ENCODE results near the gene RNPC3.
"Not testable (repeated sequence)": the region's sequence is repeated elsewhere in the genome, so short reads cannot be mapped to it uniquely, and the experiment has no call there.

RNPC3 gene

DNA sequence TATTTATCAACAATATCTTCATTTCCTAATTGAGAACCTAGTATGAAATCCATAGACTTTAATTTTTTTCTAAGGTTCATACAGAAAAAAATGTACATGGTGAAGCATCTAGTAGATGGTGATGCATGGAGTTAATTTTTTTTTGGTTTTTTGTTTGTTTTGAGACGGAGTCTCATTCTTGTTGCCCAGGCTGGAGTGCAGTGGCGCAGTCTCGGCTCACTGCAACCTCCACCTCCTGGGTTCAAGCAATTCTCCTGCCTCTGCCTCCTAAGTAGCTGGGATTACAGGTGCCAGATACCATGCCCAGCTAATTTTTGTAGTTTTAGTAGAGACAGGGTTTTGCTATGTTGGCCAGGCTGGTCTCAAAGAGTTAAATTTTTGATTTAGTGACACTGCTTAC is 35.6 kb downstream of the RNPC3 start:
- DNase-seq (ENCODE audit: low read depth), result not testable (repeated sequence)

- peak; percentile 16 for DNase-seq (ENCODE audit: low read depth)
Observed at GRCh38 chr1:103561643-103562395, 36.3 kb downstream of the RNPC3 start.

GRCh38 chr1:103563056-103563455 is 37.6 kb downstream of the RNPC3 start:
- no peak for DNase-seq (ENCODE audit: low read depth)

GRCh38 chr1:103569493-103569892 is 44.0 kb downstream of the RNPC3 start:
- DNase-seq (ENCODE audit: low read depth), result no peak

DNA sequence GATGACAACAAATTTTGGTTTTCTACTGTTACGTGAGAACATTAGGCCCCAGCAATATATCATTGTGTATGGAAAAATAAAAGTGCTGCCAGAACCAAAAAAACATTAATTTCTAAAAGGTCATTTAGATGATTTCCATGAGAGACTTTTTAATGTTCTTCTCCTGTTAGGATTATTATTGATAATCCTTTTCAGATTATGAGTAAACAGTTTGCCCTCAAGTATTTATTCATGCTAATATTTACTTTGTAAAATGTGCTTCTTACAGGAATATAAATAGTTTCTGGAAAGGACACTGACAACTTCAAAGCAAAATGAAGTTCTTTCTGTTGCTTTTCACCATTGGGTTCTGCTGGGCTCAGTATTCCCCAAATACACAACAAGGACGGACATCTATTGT is 45.8 kb downstream of the RNPC3 start, which contains the start of gene AMY2B:
TSS of gene AMY2B (plus strand) at position 301 of the 400 bp plus-strand sequence. CDS start at position 315, 14 bp downstream.
- DNase-seq (ENCODE audit: low read depth), result not testable (repeated sequence)

- no peak for DNase-seq (ENCODE audit: low read depth)
Observed at GRCh38 chr1:103576065-103576464, 50.6 kb downstream of the RNPC3 start.

DNA sequence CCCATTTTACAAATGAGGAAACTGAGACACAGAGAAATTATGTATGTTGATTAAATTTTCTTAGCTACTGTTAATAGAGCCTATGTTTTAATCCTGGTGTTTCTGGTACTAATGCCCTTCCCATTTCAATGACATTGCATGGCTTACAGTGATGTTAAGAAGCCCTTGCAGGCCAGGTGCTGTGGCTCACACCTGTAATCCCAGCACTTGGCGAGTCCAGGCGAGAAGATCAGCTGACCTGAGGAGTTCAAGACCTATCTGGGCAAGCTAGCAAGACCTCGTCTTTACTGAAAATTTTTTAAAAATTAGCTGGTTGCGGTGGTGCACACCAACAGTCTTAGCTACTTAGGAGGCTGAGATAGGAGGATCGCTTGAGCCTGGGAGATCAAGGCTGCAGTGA is 51.3 kb downstream of the RNPC3 start:
- DNase-seq (ENCODE audit: low read depth), result not testable (repeated sequence)

DNA sequence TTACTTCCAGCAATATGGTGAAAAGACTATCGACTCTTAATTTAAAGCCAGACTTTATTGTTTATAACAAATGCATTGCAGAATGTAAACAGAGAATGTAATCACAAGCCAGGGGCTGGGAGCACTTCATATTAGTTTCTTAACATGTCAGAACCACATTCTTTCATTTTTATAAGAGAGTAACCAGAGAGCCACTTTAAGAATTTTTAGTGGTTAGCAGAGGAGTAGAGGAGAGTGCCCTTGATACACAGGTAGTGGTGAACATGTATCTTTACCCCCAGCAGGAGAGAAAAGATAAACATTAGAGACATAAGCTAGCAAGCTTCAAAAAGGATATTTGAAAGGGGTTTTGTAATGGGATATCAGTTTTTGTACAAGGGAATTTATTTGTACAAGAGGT is 57.0 kb downstream of the RNPC3 start:
- no peak for DNase-seq (ENCODE audit: low read depth)

DNA sequence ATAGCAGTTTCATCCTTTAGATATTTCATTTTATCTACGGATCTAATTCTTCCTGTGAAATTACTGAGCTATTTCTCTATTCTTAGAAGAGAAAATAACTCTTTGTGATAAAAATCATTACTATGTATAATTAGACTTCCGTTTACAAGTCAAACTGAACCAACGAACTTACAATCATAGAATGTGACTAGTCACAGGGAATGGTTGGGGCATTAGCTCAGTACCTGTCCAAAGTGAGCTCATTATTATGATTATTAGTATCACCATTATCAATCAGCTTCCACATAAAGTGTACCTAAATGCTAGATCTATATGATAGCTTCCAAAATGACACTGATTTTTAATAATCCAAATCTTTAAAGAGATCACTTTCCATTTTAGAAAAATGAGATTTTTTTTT is 58.4 kb downstream of the RNPC3 start:
- DNase-seq (ENCODE audit: low read depth), result no peak

GRCh38 chr1:103584537-103584936 is 59.0 kb downstream of the RNPC3 start:
- no peak for DNase-seq (ENCODE audit: low read depth)

GRCh38 chr1:103602740-103603139 is 77.2 kb downstream of the RNPC3 start:
- not testable (repeated sequence) for DNase-seq (ENCODE audit: low read depth)

Measured in stromal cell of bone marrow (primary cell).